HL-60 (cell line): ENCODE results near the gene TAOK3.

Experiments
- POLR2AphosphoS5 ChIP-seq: IDR thresholded peaks from 2 replicates; pipeline ENCODE4 v1.6.1; 2012; ENCODE audit warnings: low read depth
- TF ChIP-seq, protein P1 (sequence below): IDR thresholded peaks from one replicate; pipeline ENCODE4 v1.5.1; 2011; ENCODE audit warnings: low read length, control low read depth, inconsistent platforms; ENCODE audit not compliant: insufficient read depth

DNA sequence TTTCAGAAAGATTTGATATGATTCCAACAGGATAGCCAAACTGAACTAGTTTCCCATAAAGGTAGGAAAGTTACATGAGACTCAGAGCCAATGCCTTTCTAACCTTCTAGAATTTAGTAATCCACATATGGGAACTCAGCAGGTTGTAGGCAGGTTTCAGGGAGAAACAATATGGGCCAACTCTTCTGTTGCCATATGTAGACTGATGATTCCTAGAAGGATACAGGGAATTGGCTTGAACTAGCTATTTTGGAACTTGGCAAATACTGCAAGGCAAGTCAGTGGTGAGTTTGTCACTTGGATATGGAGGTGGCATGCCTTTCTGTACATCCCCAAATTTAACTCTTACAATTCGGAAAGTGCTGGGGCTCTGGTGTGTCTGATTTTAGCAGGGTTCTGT lies 19.1 kb upstream of the TAOK3 start:
- TF ChIP-seq, protein P1, sequence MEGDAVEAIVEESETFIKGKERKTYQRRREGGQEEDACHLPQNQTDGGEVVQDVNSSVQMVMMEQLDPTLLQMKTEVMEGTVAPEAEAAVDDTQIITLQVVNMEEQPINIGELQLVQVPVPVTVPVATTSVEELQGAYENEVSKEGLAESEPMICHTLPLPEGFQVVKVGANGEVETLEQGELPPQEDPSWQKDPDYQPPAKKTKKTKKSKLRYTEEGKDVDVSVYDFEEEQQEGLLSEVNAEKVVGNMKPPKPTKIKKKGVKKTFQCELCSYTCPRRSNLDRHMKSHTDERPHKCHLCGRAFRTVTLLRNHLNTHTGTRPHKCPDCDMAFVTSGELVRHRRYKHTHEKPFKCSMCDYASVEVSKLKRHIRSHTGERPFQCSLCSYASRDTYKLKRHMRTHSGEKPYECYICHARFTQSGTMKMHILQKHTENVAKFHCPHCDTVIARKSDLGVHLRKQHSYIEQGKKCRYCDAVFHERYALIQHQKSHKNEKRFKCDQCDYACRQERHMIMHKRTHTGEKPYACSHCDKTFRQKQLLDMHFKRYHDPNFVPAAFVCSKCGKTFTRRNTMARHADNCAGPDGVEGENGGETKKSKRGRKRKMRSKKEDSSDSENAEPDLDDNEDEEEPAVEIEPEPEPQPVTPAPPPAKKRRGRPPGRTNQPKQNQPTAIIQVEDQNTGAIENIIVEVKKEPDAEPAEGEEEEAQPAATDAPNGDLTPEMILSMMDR = no peak
- no peak for TF ChIP-seq POLR2AphosphoS5
